Measurements from ENCODE around the gene TFB2M. TPM values are rescaled to one million over a fixed set of nuclear protein-coding genes. Genes with fewer than 3 reads are reported as not detected.

The TFB2M gene
- total RNA-seq, 1 experiment from 2014 or later = 8.8 TPM

GRCh38 chr1:246526380-246526779, 39.7 kb downstream of the TFB2M start:
- in situ Hi-C loops (cut with HindIII; ENCODE audit: low sequenced_read_pairs) = no loop called here
- no peak for DNase-seq (ENCODE audit: low spot score)

- DNase-seq (ENCODE audit: low spot score) = no peak
- in situ Hi-C loops (cut with HindIII; ENCODE audit: low sequenced_read_pairs) = no loop called here
Observed at GRCh38 chr1:246519514-246519913, 46.5 kb downstream of the TFB2M start.

DNA sequence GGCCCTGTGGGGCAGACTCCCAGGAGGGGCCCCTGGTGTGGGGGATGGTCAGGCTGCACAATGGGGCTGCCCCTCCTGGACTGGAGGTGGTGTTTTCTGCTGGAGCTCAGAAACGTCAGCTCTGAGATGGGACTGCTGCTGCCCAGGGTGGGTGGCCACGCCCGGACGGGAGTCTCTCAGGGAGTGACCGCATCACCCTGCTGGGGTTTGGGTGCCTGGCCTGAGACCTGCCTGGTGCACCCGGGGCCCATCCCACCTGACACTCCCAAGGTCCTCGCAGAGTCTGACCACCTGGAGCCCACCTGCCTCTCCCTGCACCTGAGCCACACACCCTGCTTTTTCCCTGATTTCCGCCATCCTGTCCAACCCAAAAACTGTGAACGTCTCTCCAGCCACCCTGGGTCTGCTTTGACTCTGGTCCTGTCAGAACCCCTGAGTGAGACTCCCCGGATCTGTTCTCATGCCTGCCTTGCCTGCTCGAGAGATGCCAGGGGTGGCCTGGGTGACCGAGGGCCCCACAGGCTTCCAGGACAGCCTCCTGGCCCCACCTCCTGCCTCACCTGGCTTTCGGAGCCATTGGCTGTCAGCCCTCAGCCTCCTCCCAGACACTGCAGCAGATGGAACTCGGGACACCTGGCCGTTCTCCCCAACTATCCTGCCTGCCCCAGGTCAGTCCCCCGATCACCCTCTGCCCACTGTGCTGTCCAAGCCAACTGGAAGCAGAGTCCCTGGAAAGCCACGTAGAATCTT, 47.4 kb downstream of the TFB2M start:
- in situ Hi-C loops (cut with HindIII; ENCODE audit: low sequenced_read_pairs) = no loop called here
- no peak for DNase-seq (ENCODE audit: low spot score)

GRCh38 chr1:246517391-246517790, 48.7 kb downstream of the TFB2M start:
- in situ Hi-C loops (cut with HindIII; ENCODE audit: low sequenced_read_pairs) = no loop called here
- DNase-seq (ENCODE audit: low spot score) = no peak

DNA sequence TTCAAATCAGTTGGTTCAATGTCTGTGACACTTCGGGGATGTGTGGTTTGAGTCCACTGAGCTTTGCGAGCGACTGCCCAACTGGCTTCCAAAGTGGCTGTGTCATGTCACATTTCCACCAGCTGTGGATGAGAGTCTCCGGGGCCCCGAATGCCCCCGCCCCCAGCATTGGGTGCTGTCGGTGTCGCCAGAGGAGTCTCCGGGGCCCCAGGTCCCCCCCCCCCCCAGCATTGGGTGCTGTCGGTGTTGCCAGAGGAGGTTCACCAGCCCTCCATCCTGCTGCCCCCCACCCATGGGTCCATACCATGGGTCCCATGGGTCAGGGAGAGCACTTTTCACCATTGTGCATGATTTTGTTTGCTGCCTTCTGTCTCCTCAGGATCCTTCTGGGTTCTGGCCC, 49.9 kb downstream of the TFB2M start:
- no peak for DNase-seq (ENCODE audit: low spot score)
- in situ Hi-C loops (cut with HindIII; ENCODE audit: low sequenced_read_pairs) = no loop called here

DNA sequence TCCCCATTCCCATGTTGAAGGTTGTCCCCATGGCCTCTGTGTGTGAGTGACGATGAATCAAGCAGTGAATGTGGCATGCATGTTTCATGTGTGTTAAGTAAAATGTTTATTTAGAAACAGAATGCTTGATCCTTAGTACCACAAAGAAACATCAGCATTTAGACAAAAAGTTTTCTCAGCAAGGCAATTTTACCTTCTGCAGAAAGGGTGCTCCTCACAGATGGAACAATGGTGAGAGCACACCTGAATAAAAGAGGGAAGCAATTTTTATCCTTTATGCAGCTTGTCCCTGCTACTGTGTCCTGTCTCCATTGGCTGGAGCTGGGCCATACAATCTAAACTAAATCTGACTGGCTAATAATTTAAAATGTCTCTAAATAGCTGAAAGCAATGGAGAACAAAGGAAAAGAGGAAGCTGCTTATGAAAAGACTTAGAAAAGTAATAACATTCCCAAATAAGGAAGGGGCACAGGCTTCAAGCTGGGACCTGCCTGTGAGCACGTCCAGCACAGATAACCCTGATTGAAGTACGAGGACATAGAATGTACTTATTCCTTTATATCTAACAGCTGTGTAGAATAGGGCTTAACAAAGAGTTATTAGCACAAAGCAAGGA, 50.6 kb downstream of the TFB2M start:
- in situ Hi-C loops (cut with HindIII; ENCODE audit: low sequenced_read_pairs) = no loop called here
- DNase-seq (ENCODE audit: low spot score) = no peak

DNA sequence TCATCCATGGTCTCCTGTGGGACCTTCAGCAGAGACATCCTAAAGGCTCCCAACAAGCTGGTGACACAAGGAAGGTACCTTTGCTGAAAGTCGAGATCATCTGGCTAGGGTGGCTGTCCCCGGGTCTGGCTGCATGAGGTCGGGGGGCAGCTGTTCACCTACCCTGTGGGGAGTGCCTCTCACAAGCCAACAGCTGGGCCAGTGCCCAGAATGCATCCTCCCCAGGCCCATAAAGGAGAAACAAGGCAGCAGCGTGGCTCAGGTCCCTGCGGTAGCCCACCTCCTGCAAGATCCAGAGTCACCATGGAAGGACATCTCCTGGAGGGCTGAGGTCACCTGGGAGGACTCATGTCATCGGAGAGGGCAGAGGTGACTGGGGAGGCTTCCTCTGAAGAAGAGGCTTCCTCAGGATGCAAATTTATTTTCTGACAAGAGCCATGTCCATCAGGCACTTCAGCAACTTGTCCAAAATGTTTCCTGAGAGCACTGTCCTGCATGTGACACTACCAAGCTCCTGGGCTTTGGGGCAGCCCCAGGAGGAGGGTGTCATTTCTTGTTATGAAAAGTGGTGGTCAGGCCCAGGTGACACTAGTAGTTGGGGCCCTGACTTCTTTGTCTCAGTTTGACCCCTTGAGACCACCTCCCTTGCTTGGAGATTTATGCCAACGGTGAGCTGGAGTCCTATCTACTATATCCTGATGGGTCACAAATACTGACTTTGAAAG, 52.3 kb downstream of the TFB2M start:
- DNase-seq (ENCODE audit: low spot score) = no peak
- in situ Hi-C loops (cut with HindIII; ENCODE audit: low sequenced_read_pairs) = no loop called here

DNA sequence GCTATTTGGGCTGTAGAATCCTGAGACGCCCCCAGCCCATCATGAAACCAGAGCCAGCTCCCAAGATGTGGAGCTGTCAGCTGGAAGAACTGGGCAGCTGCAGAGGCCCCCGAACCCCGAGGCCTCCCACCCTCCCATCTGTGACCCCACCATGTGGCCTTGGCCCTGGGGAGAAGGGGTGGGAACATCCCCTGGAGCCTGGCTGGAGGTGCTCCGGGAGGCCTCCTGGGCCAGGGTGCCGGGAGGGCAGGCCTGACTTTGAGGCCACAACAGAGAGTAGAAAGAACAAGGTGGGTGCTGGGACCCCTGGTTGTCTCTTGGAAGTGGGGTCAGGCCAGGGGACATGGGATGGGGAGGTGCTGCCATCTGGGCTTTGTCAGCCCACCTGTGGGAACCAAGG, 53.0 kb downstream of the TFB2M start:
- no peak for DNase-seq (ENCODE audit: low spot score)
- in situ Hi-C loops (cut with HindIII; ENCODE audit: low sequenced_read_pairs) = no loop called here

GRCh38 chr1:246512635-246513034, 53.4 kb downstream of the TFB2M start:
- DNase-seq (ENCODE audit: low spot score) = no peak

DNA sequence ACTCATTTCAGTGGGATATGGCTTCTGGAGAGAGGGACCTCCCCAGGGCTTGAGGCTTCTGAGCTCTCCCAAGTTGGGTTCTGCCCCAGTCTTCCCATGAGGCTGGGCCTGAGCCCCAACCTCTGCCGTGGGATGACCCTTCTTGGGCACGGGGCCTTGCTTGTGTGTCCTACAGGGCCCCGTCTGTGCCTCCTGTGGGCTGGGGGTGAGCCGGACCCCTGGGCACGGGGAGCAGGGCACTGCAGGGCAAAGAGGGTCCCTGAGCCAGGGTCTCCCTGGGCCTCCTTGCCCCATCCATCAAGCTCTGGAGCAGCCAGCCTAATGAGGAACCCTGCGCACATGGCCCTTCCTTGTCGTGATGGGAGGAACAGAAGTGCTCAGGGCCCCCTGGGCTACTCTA, 53.8 kb downstream of the TFB2M start:
- in situ Hi-C loops (cut with HindIII; ENCODE audit: low sequenced_read_pairs) = no loop called here

More at GRCh38 chr1:246512635-246513034, 53.4 kb downstream of the TFB2M start:
- in situ Hi-C loops (cut with HindIII; ENCODE audit: low sequenced_read_pairs) = no loop called here

DNA sequence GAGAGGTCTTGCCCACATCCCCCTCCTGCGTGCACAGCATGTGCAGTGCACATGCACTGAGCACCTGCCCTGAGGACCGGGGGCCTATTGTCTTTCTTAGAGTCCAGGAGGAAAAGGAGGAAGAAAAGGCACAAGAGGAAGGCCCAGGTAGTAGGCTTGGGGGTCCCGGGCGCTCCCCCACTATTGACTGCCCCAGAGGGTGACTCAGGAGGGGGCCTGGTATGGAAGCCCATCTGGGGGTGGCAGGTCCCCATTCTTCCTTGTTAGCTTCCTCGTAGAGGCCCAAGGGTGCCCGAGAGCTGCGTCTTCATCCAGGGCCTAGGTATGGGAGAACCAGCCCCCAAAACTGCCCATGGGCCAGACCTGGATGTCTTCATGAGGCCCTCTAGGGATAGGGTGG, 54.9 kb downstream of the TFB2M start:
- in situ Hi-C loops (cut with HindIII; ENCODE audit: low sequenced_read_pairs) = no loop called here
- DNase-seq (ENCODE audit: low spot score) = no peak

More for the DNA sequence above, 53.8 kb downstream of the TFB2M start:
- no peak for DNase-seq (ENCODE audit: low spot score)

- in situ Hi-C loops (cut with HindIII; ENCODE audit: low sequenced_read_pairs) = no loop called here
- no peak for DNase-seq (ENCODE audit: low spot score)
Observed at GRCh38 chr1:246510147-246511030, 55.7 kb downstream of the TFB2M start.

DNA sequence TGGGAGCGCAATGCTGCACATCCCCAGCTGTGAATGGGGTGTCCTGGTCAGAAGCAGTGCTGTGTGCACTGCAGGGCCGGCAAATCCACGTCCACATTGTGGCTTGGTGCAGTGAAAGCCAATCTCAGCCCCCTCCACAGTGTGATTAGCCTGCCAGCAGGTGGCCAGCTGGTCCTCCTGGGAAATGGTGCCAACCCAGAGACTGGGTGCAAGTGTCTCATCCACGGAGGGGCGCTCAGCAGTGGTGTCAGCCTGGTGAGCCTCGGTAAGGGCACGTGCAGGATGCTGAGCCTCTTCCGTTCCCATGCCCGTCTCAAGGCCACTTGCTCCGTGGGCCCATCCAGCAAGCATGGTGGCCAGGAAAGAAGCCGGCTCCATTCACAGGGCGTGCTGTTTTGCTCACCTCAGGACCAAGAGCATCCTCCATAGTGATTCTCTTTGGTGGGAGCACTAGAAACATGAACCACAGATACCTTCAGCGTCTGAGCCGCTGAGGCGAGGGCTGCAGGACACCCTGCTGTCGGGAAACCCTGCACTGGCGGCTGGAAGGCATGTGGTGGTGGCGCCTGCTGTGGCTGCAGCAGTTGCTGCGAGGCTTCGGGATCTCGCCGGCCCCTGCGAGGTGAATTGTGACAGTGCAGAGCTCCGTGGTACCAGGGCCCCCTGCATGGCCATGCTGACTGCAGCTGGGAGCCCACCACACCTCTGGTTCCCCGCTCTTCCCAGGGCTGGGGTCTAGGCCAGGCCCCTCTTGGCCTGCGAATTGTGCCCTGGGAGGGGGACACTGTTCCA, 57.0 kb downstream of the TFB2M start:
- DNase-seq (ENCODE audit: low spot score) = no peak
- in situ Hi-C loops (cut with HindIII; ENCODE audit: low sequenced_read_pairs) = no loop called here

DNA sequence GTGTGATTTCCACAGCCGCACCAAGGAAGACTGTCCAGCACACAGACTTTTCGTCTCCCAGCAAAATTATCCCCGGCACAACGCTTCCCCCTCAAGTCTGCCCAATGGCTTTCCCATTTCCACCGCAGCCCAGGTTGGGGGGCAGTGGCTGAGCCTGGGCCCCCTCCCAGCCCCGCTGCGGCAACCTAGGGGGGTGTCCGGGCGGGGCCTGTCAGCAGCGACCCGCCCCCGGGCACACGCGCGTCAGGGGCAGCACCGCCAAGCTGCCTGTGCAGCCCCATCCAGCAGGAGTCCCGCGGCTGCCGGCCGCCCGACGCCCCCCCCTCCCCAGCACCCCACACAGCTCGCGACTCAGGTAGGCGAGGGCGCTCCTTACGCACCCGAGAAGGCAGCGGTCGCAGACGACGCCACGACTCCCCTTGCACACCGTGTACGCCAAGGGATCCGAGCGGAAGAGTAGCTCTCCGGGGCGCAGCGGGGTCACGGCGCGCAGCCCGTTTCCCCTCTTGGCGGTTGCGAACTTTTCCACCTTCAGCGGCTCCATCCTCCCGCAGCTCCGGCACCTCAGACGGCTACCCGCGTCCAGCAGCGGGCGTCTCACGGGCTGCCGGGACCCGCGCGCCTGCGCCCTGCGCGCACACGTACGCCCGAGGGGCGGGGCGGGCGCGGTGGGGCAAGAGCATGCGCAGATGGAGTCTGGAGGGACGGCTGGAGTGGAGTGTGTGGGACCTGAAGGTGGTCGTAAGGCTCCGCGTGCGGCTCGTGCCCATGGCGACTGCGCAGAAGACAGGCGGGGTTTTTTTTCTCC, 59.2 kb downstream of the TFB2M start, which contains the start of gene SMYD3:
SMYD3 (minus strand) TSS at position 606 of the 808 bp plus-strand sequence.
- in situ Hi-C loops (cut with HindIII; ENCODE audit: low sequenced_read_pairs) = no loop called here
- DNase-seq (ENCODE audit: low spot score) = peak; percentile 84

DNA sequence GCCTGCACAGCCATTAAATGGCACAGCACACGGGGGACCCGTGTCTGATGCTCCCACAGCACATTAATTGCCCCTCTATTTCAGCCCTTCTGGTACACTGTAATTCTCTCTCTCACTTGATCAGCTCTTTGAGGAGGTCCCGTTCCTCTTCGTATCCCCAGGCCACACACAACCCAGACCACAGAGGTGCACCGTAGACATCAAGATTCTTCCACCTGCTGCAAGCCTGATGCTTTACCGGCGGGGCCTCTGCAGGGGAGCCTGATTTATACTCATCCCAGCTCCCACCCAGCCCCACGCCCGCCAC, 59.7 kb downstream of the TFB2M start:
- in situ Hi-C loops (cut with HindIII; ENCODE audit: low sequenced_read_pairs) = no loop called here
- DNase-seq (ENCODE audit: low spot score) = peak; percentile 37

DNA sequence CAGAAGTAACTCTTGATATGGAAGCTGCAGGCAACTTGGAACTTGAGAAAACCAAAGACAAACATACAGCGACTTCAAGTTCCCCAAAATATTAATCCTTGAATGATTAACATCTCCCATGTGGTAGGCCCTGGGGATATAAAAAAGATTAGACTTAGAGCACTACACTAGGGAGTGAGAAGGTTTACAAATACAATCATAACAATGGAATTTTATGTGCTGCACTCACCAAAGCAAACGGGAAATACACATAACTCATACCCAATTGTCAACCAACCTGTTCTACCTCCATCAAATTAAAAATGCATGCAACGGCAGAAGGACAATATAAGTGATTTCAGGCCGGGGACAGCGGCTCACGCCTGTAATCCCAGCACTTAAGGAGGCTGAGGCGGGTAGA, 62.7 kb downstream of the TFB2M start:
- in situ Hi-C loops (cut with HindIII; ENCODE audit: low sequenced_read_pairs) = no loop called here
- no peak for DNase-seq (ENCODE audit: low spot score)

DNA sequence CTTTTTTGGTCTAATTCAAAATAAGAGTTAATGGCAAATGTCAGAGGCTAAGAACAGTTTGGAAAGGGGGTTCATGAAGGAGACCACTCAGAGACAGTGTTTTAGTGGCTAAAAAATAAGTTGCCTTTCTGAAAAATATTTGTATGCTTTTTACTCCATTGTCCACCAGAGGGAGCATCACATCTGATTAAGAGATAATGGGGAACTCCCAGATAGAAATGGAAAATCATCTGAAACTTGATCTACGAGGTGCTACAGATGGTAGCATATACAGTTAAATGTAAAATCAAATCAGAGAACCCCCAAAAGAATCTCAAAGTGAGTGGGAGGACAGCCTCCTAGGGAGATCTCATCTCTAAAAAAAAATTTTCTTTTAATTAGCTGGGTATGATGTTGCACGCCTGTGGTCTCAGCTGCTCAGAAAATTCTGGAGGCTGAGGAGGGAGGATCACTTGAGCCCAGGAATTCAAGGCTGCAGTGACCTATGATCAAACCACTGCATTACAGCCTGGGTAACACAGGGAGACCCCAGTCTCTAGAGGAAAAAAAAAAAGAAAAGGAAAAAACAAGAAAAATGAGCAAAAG, 68.6 kb downstream of the TFB2M start:
- in situ Hi-C loops (cut with HindIII; ENCODE audit: low sequenced_read_pairs) = no loop called here
- DNase-seq (ENCODE audit: low spot score) = peak; percentile 83
